Measurements from ENCODE around the gene CHI3L2.

Gene CHI3L2, protein sequence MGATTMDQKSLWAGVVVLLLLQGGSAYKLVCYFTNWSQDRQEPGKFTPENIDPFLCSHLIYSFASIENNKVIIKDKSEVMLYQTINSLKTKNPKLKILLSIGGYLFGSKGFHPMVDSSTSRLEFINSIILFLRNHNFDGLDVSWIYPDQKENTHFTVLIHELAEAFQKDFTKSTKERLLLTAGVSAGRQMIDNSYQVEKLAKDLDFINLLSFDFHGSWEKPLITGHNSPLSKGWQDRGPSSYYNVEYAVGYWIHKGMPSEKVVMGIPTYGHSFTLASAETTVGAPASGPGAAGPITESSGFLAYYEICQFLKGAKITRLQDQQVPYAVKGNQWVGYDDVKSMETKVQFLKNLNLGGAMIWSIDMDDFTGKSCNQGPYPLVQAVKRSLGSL

DNA sequence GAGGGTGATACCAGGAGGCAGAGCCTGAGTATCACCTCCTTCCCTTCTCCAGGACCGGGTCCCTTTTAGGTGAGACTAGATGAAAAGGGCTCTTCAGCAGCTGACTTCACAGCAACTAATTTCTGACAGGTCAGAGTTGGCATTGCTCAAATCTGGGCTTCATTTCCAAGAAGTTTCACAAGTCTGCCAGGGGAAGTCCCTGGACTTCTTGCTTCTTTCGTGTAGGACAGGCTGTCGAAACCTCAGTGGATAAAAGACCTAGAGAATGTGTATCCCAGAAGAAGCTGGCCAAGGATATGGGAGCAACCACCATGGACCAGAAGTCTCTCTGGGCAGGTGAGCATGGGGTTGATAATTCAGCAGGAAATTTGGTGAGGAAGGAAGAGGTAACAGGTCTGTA is at the start of gene CHI3L2:
Gene CHI3L2, plus strand, starts transcription at position 280 of the 400 bp plus-strand sequence. Its CDS starts 17 bp downstream, at position 297.
- no peak for DNase-seq

DNA sequence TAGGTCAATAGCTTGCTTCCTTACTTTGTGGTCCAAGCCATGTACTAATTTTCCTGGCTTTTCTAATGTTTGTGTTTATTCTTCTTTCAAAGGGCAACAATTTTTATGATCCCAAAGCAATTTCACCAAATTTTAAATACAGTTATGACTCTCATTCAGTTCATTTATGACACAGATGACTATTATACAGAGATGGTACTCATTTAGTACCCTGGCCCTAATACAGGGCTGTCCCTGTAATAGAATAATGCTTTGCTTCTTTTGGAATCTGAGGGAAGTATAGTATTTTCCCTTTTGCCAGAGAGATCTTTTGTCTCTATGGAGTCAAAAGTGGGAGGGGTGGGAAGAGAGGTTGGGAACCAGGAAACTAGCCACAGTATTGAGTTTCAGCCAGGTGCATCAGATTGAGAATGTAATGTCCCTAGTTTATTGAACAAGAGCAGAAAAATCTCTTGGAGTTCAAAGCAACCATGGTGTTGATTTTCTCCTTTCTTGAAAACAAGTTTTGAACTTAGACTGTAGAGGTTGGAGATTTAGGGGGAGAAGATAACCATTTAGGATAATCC is 47.5 kb upstream of the CHI3L2 start:
- DNase-seq = no peak

GRCh38 chr1:111182052-111182451 is 45.5 kb upstream of the CHI3L2 start:
- DNase-seq = no peak

DNA sequence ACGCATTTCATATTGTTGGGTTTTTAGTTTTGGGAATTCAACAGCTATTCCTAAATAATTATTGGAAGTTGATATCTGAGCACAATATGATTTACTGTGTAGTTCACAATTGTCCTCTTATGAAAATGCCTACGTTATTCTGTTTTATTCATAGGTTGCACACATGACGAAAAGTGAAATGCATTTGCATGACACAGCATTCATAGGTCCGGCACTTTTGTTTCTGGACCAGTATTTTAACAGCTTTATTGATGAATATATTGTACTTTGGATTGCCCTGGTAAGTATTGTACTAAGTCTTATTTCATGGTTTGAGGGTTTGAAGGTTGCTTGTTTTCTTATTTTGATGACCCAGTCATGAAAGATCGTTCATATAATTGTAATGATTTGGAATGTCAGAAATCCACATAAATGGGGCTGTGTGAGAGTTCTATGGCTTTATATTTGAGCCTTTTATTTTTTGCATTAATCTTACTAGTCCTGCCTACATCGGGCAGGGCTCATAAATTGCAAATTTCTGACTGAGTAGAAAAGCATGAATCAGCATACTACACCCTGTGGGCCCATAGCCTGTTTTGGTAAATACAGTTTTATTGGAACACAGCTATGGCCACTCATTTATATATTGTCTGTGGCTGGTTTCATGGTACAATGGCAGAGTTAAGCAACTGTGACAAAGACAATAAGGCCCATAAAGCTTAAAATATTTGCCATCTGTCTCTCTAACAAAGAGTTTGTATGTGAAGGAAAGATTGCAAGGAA is 44.0 kb upstream of the CHI3L2 start:
- DNase-seq = no peak

DNA sequence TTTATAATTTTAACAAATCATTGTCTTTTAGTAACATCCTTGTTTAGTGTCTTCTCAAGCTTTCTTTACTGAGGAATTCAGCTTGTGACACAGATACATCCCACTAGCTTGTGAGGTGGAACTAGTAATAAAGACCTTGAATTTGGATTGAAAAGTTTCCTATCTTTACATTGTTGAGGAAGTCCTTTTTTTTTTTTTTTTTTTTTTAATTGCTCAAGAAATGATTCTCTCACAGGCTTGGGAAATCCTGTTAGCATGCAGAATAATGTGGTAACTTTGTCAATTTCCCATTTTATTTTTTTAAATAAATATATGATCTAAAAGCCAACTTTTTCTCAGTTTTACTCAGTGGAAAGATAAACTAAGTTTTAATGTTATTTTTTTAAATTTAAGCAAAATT is 42.9 kb upstream of the CHI3L2 start:
- DNase-seq = no peak

- no peak for DNase-seq
Observed at GRCh38 chr1:111190931-111191451, 36.5 kb upstream of the CHI3L2 start.

DNA sequence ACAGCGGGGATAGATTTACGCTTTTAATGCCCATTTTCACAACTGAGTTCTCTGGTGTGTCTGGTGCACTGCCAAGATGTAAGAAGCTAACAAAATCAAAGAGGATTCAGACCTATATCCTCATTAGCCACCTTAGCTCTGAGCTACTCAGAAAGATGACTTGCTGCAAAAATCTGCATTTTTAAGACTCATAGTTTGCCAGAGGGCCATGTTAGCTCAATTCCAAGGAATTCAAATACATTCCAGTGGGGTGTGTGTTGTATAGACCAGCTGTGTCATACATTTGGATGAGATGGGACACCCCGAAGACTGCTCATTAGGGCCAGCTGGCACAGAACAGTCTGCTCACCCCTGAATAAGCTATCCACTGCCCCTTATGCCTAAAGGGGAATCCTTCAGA is 36.0 kb upstream of the CHI3L2 start:
- no peak for DNase-seq

DNA sequence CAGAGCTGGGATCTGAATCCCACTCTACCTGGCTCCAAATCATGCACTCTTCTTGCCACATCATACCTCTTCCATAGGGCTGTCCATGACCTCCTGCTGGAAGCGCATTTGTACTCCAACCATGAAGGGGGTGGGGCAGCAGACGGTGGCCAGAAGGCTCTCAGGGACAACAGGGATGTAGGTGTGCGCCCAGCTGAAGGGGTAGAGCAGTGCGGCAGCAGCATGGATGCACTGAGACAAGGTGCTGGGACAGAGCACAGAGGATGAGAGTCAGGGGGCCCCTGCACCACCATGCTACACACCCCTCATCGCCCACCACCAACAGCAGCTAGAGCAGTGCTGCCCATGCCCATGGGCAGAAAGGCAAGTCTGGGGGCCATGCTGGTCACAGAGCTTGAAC is 35.4 kb upstream of the CHI3L2 start:
- DNase-seq = no peak

DNA sequence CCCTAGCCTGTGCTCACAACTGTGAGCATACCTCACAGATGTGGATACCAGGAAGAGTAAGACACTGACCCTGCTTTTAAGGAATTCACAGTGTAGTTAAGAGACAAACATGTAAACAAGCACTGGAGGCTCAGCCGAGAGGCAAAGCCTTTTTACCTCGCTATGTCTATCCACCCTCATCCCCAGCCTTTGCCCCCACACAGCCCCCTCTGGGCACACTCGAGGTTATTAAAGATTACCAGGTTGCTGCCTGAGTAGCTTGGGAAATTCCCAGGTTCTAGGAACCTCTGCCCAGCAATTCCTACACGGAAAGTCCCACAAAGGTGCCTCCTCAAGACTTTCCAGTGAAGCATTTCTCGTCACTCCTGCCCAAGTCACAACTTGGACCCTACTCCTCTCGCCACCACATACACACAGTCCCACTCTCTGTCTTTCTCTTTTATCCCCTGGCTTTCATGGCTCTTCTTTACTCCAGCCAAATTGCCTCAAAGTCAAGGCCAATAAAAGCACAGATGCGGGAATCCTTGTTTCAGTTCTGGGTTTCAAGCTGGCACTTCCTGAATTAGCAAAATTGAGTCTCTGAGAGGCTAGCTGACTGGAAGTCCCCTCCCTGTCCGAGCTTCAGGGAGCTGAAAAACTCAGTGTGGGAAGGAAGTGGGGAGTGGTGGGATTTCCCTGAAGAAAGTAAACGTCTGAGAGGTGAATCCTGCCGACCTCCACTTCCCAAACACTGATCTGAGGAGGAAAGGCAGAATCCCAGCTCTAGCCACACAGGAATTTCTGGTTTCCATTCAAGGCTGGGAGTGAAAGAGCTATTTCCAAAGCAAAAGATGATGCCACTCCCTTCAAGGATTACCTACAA is 34.6 kb upstream of the CHI3L2 start:
- no peak for DNase-seq

DNA sequence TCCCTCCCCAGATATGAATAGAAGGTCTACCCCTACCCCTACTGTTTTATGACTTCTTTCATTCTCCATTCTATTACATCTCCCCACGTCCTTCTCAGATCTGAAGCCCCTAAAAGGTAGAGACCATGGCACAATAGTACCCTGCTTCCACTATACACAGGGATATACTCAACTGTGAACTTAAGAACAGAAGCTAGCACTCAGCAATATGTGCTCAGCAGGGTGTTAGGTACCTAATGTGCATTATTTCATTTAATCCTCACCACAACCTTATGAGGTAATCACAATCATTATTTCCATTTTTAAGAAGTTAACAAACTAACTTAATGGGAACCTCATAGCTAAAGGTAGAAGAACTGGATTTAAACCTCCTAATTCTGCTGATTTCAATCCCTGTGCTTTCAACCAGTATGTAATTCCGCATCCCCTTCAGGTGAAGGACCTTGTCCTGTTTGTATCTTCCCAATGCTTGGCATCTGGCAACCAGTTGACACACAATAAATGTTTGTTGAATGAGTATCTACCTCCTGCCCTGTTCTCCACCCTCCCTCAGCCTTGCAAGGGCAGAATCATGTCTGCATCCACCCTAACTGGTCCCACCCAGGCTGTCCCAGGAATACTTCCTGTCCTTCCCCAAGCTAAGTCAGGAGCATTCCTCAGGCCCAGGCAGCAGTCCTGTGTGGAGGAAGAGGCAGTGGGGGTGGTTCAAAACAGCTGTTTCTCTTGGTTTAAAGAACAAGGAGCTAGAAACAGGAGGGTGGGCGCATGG is 33.6 kb upstream of the CHI3L2 start:
- DNase-seq = no peak

- no peak for DNase-seq
Observed at GRCh38 chr1:111195002-111195684, 32.4 kb upstream of the CHI3L2 start.

- DNase-seq = no peak
Observed at GRCh38 chr1:111196213-111196612, 31.3 kb upstream of the CHI3L2 start.

DNA sequence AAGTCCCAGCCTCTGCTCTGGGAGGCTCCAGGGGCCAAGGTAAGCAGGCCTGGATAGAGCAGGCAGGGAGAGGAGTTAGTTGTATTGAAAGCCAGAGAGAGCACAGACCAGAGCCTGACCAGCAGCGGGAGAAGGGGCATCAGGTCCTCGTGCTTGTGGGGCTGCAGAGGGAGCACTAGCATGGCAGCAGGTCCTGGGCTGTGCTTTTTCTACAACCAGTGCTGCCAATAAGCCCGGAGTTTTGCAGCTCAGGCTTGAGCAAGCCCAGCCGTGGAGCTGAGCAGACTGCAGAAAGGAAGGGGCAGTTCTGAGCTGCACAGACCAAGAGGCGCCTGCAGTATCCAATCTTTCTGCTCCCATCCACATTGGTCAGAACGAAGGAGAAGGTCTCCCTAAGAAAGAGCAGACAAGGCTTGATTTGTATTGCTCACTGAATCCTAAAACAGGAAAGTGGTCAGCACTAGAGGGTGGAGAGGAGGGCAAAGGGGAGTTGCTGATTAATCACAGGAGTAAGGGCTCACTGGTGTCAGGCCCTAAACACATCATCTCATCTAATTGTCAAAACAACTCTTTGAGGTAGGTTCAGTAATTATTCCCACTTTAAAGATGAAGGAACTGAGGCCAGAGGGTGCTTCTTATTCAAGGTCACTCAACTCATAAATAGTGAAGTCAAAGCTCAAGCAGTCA is 29.8 kb upstream of the CHI3L2 start:
- peak; percentile 57 for DNase-seq

- no peak for DNase-seq
Observed at GRCh38 chr1:111198836-111199235, 28.7 kb upstream of the CHI3L2 start.

DNA sequence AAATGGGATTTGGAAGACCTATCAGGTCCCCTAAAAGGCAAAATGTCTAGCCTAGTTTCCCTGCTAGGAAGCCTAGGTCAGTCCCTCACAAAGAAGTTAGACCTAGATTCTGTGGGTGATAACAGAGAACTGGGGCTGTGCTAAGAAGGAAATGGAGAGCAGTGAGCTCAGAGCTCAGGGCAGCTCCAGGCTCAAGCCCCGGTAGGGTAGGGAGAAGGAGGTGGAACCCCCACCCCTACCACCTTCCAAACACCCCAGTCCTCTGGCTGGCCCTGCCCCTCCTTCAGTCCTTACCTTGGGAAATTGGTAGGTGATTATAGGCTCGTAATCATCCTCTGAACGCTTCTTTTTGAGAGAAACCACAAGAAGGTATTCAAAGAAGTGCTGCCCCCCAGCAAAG is 28.2 kb upstream of the CHI3L2 start:
- no peak for DNase-seq

- peak; percentile 52 for DNase-seq
Observed at GRCh38 chr1:111199881-111200801, 27.4 kb upstream of the CHI3L2 start, which contains the start of gene DENND2D. TSS of gene DENND2D (minus strand) at chr1:111200646. CDS start at chr1:111200459, 187 bp downstream.

DNA sequence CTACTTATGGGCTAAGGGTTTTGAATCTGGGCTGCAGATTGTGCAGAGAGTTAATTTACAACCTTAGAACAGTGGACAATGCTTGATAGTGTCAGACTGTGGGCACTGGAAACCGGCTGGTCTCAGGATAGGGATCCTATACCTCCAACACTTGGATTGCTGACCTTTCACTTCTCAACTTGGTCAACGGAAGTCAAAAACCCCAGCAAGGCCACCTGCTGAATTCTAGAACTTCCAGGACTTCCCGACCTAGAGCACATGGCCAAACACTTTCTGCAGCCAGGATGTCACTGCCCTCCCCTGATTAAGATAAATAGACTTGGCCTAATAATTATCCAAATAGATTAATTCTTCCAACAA is 26.7 kb upstream of the CHI3L2 start:
- DNase-seq = no peak

DNA sequence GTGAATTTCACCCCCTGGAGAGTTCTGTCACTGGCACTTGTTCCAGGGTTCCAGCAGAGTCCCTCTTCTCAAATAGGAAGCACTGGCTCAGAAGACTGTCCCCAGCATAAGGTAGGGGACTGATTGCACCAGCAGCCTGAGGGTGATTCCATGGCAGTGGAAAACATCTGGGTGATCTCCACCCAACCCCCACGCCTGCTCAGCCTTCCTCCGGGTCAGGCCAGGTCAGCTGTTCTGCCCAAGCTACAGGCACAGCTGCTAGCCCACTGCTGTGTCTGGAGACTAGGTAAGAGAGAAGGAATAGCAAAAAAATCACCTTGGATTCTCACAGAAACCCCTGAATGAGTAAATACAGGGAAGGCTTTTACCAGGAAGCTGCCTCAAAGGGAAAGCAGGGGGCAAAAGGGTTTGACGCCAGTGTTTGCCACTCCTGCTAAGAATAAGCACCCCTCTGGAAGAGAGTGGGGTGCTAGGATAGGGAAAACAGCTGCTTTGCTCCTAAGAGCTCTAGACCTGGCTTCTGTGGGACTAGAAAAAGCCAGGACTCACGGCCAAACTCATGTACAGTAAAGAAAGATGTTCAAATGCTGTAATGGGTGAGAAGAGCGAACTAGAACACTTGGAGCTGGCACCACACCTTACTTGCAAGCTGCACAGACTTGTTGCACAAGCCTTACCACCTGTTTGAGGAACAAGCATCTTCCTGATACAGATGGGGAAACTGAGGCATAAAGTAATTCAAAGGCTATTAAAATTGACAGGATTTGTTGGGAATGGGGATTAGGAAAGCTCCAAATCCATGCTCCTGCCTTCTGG is 26.0 kb upstream of the CHI3L2 start:
- DNase-seq = no peak

DNA sequence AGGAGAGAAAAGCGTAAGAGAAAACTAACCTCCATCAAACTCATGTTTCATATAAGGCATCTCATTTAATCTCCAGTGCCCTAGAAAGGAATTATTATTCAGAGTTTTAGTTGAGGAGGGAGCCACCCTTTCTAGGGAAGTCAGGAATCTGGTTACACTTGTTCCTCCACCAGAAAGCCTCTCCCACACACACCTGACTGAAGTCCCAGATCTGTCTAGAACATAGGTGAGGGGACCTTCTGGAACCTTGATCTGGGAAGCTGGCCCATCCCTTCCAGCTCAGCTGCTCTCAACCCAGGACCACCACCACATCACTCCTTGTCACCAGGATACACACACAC is 25.2 kb upstream of the CHI3L2 start:
- DNase-seq = no peak
